CD4-positive, alpha-beta T cell (primary cell): Measurements from ENCODE around the gene PMIS2. TPM values are rescaled to one million over a fixed set of nuclear protein-coding genes. Genes with fewer than 3 reads are reported as not detected.
A peak's percentile ranks its signal among the peaks of the same experiment; 100 is the strongest.

Experiments used
- ATAC-seq: fragments of 200-7000 bp; cut with Tn5 transposase; one replicate; pipeline ENCODE4 v1.10.0; 2022; ENCODE audit warnings: mild to moderate bottlenecking; ENCODE audit not compliant: poor library complexity
- CTCF ChIA-PET: fragments of 350-600 bp; sonication (Branson Sonifier 250); formaldehyde crosslinking; loops from one replicate; lab custom pipeline; 2021; ENCODE audit warnings: antibody characterized with exemption, inconsistent platforms; lab: Charles Lee
- POLR2A ChIA-PET: fragments of 350-600 bp; sonication (Branson Sonifier 250); formaldehyde crosslinking; loops from one replicate; lab custom pipeline; 2021; ENCODE audit warnings: antibody characterized with exemption, inconsistent platforms; lab: Charles Lee
- DNase-seq, 14 experiments: peaks; one replicate each; pipeline ENCODE4 v3.0.0-alpha.2; 2013 to 2020; ENCODE audit warnings: mixed read lengths in 2 of 14
- H3K27ac ChIP-seq, 2 donors: one replicate each; pipeline versions ENCODE4 v1.5.1 to v1.7.0; 2013; ENCODE audit warnings: low read length in 2 of 2, low read depth in 1 of 2, mild to moderate bottlenecking in 1 of 2
- H3K27me3 ChIP-seq, 2 experiments: 1 replicate in 1 of 2; 2 replicates in 1 of 2; pipeline versions ENCODE4 v1.6.1 to v1.7.0; 2013; ENCODE audit warnings: low read length in 2 of 2, control low read depth in 1 of 2, mild to moderate bottlenecking in 1 of 2, moderate library complexity in 1 of 2; ENCODE audit not compliant: insufficient read depth in 2 of 2, control insufficient read depth in 1 of 2
- H3K36me3 ChIP-seq: one replicate; pipeline ENCODE4 v1.6.1; 2013; ENCODE audit warnings: low read length, control low read depth; ENCODE audit not compliant: insufficient read depth
- H3K4me1 ChIP-seq: one replicate; pipeline ENCODE4 v1.6.1; 2013; ENCODE audit warnings: low read length, control low read depth; ENCODE audit not compliant: insufficient read depth
- H3K4me3 ChIP-seq: one replicate; pipeline ENCODE4 v1.5.1; 2013; ENCODE audit warnings: mild to moderate bottlenecking, low read length, moderate library complexity
- H3K9me3 ChIP-seq, 2 experiments: 1 replicate in 1 of 2; 2 replicates in 1 of 2; pipeline versions ENCODE4 v1.6.1 to v1.7.0; 2013; ENCODE audit warnings: low read length in 2 of 2, mild to moderate bottlenecking in 2 of 2, control low read depth in 1 of 2, moderate library complexity in 1 of 2; ENCODE audit not compliant: control insufficient read depth in 1 of 2, insufficient read depth in 1 of 2
- H3K27ac Mint-ChIP-seq: one replicate; pipeline ENCODE4 v1.8.0; 2020; ENCODE audit warnings: mixed read lengths
- H3K27me3 Mint-ChIP-seq: one replicate; pipeline ENCODE4 v1.8.0; 2021; ENCODE audit warnings: mixed read lengths
- H3K36me3 Mint-ChIP-seq: one replicate; pipeline ENCODE4 v1.8.0; 2021; ENCODE audit warnings: low read depth, mixed read lengths
- H3K4me1 Mint-ChIP-seq: one replicate; pipeline ENCODE4 v1.8.0; 2021; ENCODE audit warnings: low read depth, mixed read lengths
- H3K4me3 Mint-ChIP-seq: one replicate; pipeline ENCODE4 v1.8.0; 2020; ENCODE audit warnings: mild to moderate bottlenecking, mixed read lengths
- H3K9me3 Mint-ChIP-seq: one replicate; pipeline ENCODE4 v1.8.0; 2020; ENCODE audit warnings: mixed read lengths
- intact Hi-C, 2 experiments: fragments of 100-400 bp; cut with DNase I in 1 of 2; cut with micrococcal nuclease in 1 of 2; formaldehyde crosslinking; loops; one replicate each; pipeline versions ENCODE4 v1.15.1 to v1.9.0; 2023 to 2025; cut with DNase I, micrococcal nuclease
- total RNA-seq, 174 experiments: library from RNA in 2 of 174; stranded (reverse) in 2 of 174; gene quantifications; one replicate each; pipeline ENCODE4 v1.2.3 and lab custom pipeline; 2021 to 2026
- TF ChIP-seq, protein P1 (sequence below): fragments of 200-600 bp; IDR thresholded peaks from one replicate; pipeline ENCODE4 v1.8.0; 2022; ENCODE audit warnings: antibody characterized with exemption, mild to moderate bottlenecking

Gene PMIS2
- total RNA-seq, 2 experiments from 2014 or later: not detected

DNA sequence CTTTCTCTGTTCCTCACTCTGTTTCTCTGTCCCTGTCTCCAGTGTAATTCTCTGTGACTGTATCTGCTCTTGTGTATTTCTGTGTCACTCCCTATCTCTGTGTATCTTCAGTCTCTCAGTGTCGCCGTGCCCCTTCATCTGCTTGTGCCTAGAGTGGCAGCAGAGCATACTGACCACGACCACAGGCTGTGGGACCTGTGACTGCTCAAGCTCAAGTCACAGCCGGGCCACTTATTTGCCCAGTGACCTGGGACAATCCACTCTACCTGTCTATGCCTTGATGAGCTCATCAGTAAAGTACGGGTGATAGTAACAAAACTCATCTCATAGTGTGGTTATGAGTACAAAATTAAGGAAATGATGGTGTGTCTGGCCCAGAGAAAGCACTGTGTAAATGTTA is 31.9 kb upstream of the PMIS2 start:
- ChIA-PET POLR2A (no interaction called here), CTCF (no interaction called here)
- Mint-ChIP-seq H3K27me3 (peaks cover 20% of the 10 kb centered on the region), H3K36me3 (peaks cover 8% of the 10 kb centered on the region), H3K9me3 (no peaks in the 10 kb centered on the region), H3K27ac (no peak overlapping the region), H3K4me1 (peaks cover 13% of the 10 kb centered on the region), H3K4me3 (no peak overlapping the region)
- H3K4me3 ChIP-seq: no peak overlapping the region
- TF ChIP-seq, protein P1, sequence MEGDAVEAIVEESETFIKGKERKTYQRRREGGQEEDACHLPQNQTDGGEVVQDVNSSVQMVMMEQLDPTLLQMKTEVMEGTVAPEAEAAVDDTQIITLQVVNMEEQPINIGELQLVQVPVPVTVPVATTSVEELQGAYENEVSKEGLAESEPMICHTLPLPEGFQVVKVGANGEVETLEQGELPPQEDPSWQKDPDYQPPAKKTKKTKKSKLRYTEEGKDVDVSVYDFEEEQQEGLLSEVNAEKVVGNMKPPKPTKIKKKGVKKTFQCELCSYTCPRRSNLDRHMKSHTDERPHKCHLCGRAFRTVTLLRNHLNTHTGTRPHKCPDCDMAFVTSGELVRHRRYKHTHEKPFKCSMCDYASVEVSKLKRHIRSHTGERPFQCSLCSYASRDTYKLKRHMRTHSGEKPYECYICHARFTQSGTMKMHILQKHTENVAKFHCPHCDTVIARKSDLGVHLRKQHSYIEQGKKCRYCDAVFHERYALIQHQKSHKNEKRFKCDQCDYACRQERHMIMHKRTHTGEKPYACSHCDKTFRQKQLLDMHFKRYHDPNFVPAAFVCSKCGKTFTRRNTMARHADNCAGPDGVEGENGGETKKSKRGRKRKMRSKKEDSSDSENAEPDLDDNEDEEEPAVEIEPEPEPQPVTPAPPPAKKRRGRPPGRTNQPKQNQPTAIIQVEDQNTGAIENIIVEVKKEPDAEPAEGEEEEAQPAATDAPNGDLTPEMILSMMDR: no peak
- peaks cover 7 to 11% of the 10 kb centered on the region in 2 experiments for H3K27me3 ChIP-seq
- intact Hi-C loops: no loop called here
- H3K9me3 ChIP-seq: peaks cover 0 to 8% of the 10 kb centered on the region in 2 experiments
- peaks cover 20% of the 10 kb centered on the region for H3K4me1 ChIP-seq
- DNase-seq (no peak), ATAC-seq (no peak)
- no peak overlapping the region for H3K27ac ChIP-seq
- peaks cover 2% of the 10 kb centered on the region for H3K36me3 ChIP-seq

DNA sequence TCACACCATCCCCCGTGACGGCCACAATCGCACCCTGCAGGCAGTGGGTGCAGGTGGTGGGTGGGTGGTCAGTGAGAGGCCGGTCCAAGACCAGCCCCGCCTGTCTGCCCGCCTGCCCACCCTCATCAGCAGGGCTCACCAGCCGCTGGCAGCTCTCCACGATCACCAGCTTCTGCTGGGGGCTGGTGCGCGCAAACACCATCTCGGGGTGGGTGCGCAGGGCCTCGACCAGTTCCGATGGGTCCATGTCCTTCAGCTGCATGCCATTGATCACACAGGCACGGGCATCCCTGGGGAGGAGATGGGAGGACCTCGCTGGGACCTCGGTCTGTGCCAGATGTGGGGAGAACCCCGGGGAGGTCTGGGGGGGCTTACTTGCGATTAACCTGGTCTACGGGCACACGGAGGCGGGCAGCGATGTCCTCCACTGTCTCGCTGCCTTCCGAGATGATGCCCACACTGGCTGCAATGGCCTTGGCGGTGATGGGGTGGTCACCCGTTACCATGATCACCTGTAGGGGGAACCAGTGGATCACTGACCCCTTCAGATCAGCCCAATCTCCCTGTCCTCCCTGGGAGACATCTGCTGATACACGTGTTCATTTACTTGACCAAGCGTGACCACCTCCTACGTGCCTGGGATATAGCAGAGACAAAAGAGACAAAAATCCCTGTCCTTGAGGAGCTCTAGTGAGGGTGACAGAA is 30.5 kb upstream of the PMIS2 start:
- H3K4me3 ChIP-seq: no peak overlapping the region
- H3K4me1 ChIP-seq: peaks cover 17% of the 10 kb centered on the region
- peaks cover 11 to 15% of the 10 kb centered on the region in 2 experiments for H3K27me3 ChIP-seq
- DNase-seq (peak in 1 of 14 experiments; percentile 17), ATAC-seq (no peak)
- ChIA-PET CTCF (no interaction called here), POLR2A (no interaction called here)
- Mint-ChIP-seq H3K36me3 (peaks cover 4% of the 10 kb centered on the region), H3K27ac (no peak overlapping the region), H3K4me1 (peaks cover 15% of the 10 kb centered on the region), H3K9me3 (no peaks in the 10 kb centered on the region), H3K27me3 (peaks cover 34% of the 10 kb centered on the region), H3K4me3 (no peak overlapping the region)
- H3K36me3 ChIP-seq: no peaks in the 10 kb centered on the region
- peaks cover 0 to 9% of the 10 kb centered on the region in 2 experiments for H3K9me3 ChIP-seq
- intact Hi-C loops: no loop called here
- H3K27ac ChIP-seq: no peak overlapping the region
- TF ChIP-seq, protein P1: no peak

DNA sequence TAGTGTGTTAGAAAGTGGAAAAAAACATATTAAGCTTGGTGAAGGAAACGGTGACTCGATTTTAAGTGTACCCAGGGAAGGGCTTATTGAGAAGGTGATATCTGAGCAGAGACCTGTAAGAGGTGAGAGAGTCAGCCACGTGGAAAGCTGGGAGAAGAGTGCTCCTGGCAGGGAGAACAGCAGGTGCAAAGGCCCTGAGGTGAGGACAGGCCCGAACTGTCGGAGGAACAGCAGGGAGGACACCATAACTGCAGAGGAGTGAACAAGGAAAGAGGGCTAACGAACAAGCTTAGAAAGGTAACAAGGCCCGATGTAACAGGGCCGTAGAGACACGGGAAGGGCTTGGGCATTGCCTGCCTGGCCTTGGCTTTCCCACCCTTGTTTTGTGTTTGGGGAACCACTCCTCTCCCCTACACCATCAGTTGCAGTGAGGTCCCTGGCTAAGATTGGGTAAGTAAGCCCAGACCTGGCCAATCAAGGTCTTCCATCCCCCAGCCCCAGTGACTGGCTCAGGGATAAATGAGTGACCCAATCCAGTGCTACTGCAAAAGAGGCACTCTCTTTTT is 29.9 kb upstream of the PMIS2 start:
- TF ChIP-seq, protein P1: no peak
- CTCF ChIA-PET: no interaction called here
- intact Hi-C loops: no loop called here
- H3K36me3 ChIP-seq: no peaks in the 10 kb centered on the region
- no peaks in the 10 kb centered on the region for H3K9me3 Mint-ChIP-seq
- no peak overlapping the region for H3K27ac ChIP-seq
- peak in 1 of 14 experiments; percentile 6 for DNase-seq
- H3K4me3 Mint-ChIP-seq: peak overlapping the region; percentile 9
- no peak overlapping the region for H3K4me3 ChIP-seq
- H3K27ac Mint-ChIP-seq: no peak overlapping the region
- H3K27me3 Mint-ChIP-seq: peaks cover 40% of the 10 kb centered on the region
- peaks cover 0 to 9% of the 10 kb centered on the region in 2 experiments for H3K9me3 ChIP-seq
- peaks cover 15% of the 10 kb centered on the region in 2 experiments for H3K27me3 ChIP-seq
- H3K36me3 Mint-ChIP-seq: no peaks in the 10 kb centered on the region
- H3K4me1 Mint-ChIP-seq: peaks cover 15% of the 10 kb centered on the region
- POLR2A ChIA-PET: no interaction called here
- no peak for ATAC-seq
- peaks cover 17% of the 10 kb centered on the region for H3K4me1 ChIP-seq
